Neuronal stem cell (in vitro differentiated cells): Measurements from ENCODE around the gene PLEKHG3.

ENCODE experiments used
- DNase-seq: peaks from one replicate; pipeline ENCODE4 v3.0.0-alpha.2; 2013; ENCODE audit warnings: low spot score
- H2AFZ ChIP-seq: one replicate; pipeline ENCODE4 v1.6.1; 2013; ENCODE audit warnings: mild to moderate bottlenecking, low read length, inconsistent platforms
- H2AK5ac ChIP-seq: 2 replicates; pipeline ENCODE4 v1.6.1; 2013; ENCODE audit warnings: low read depth, mild to moderate bottlenecking, inconsistent platforms, low read length, moderate library complexity, mixed read lengths
- H2BK120ac ChIP-seq: 2 replicates; pipeline ENCODE4 v1.6.1; 2013; ENCODE audit warnings: low read depth, mild to moderate bottlenecking, inconsistent platforms, low read length, moderate library complexity, mixed read lengths
- H2BK12ac ChIP-seq: one replicate; pipeline ENCODE4 v1.6.1; 2013; ENCODE audit warnings: low read length, inconsistent platforms
- H2BK15ac ChIP-seq: 2 replicates; pipeline ENCODE4 v1.6.1; 2013; ENCODE audit warnings: mild to moderate bottlenecking, low read length, inconsistent platforms, mixed read lengths
- H2BK5ac ChIP-seq: one replicate; pipeline ENCODE4 v1.6.1; 2013; ENCODE audit warnings: inconsistent platforms, mild to moderate bottlenecking, low read length, moderate library complexity
- H3K14ac ChIP-seq: one replicate; pipeline ENCODE4 v1.6.1; 2013; ENCODE audit warnings: low read length, inconsistent platforms
- H3K18ac ChIP-seq: 2 replicates; pipeline ENCODE4 v1.6.1; 2013; ENCODE audit warnings: low read length, inconsistent platforms
- H3K23ac ChIP-seq: 2 replicates; pipeline ENCODE4 v1.6.1; 2013; ENCODE audit warnings: low read depth, mild to moderate bottlenecking, mixed read lengths, low read length, inconsistent platforms; ENCODE audit not compliant: poor library complexity
- H3K27ac ChIP-seq: replicated peaks from 3 replicates; pipeline ENCODE4 v1.5.1; 2013; ENCODE audit warnings: low read length, inconsistent platforms
- H3K27me3 ChIP-seq, 3 experiments: 2 replicates each; pipeline ENCODE4 v1.6.1; 2013; ENCODE audit warnings: low read length in 3 of 3, mild to moderate bottlenecking in 2 of 3, inconsistent platforms in 1 of 3, low read depth in 1 of 3, mixed read lengths in 1 of 3, moderate library complexity in 1 of 3; ENCODE audit not compliant: control insufficient read depth in 3 of 3, insufficient read depth in 3 of 3
- H3K36me3 ChIP-seq, 2 donors: replicated peaks in 1 of 2; 2 replicates each; pipeline ENCODE4 v1.6.1; 2013; ENCODE audit warnings: low read length in 2 of 2; ENCODE audit not compliant: control insufficient read depth in 2 of 2, insufficient read depth in 2 of 2
- H3K4ac ChIP-seq: 2 replicates; pipeline ENCODE4 v1.6.1; 2013; ENCODE audit warnings: inconsistent platforms, mild to moderate bottlenecking, low read length, moderate library complexity
- H3K4me1 ChIP-seq, 2 donors: 1 replicate in 1 of 2; 2 replicates in 1 of 2; pipeline ENCODE4 v1.6.1; 2013; ENCODE audit warnings: low read length in 2 of 2, low read depth in 1 of 2; ENCODE audit not compliant: control insufficient read depth in 2 of 2, insufficient read depth in 1 of 2
- H3K4me2 ChIP-seq: one replicate; pipeline ENCODE4 v1.6.1; 2013; ENCODE audit warnings: mild to moderate bottlenecking, low read length, inconsistent platforms; ENCODE audit not compliant: insufficient read depth, poor library complexity, severe bottlenecking
- H3K4me3 ChIP-seq, 2 donors: 2 replicates each; pipeline ENCODE4 v1.5.1; 2013; ENCODE audit warnings: low read length in 2 of 2, mild to moderate bottlenecking in 2 of 2, inconsistent platforms in 1 of 2, moderate library complexity in 1 of 2
- H3K79me1 ChIP-seq: one replicate; pipeline ENCODE4 v1.6.1; 2013; ENCODE audit warnings: low read depth, mild to moderate bottlenecking, inconsistent platforms, low read length, moderate library complexity
- H3K9ac ChIP-seq: one replicate; pipeline ENCODE4 v1.6.1; 2013; ENCODE audit warnings: mild to moderate bottlenecking, low read depth, low read length, inconsistent platforms; ENCODE audit not compliant: poor library complexity
- H3K9me3 ChIP-seq, 2 donors: replicated peaks in 1 of 2; 2 replicates each; pipeline versions ENCODE3 to v1.6.1; 2013; ENCODE audit warnings: low read length in 2 of 2, mild to moderate bottlenecking in 2 of 2, inconsistent platforms in 1 of 2, low read depth in 1 of 2, mixed read lengths in 1 of 2, moderate library complexity in 1 of 2; ENCODE audit not compliant: control insufficient read depth in 2 of 2, insufficient read depth in 1 of 2
- H4K8ac ChIP-seq: one replicate; pipeline ENCODE4 v1.6.1; 2013; ENCODE audit warnings: low read depth, mild to moderate bottlenecking, inconsistent platforms, low read length, moderate library complexity
- H4K91ac ChIP-seq: one replicate; pipeline ENCODE4 v1.6.1; 2013; ENCODE audit warnings: low read length, low read depth, mild to moderate bottlenecking, inconsistent platforms; ENCODE audit not compliant: poor library complexity
- WGBS, 2 donors: extraction: QIAGEN DNeasy Blood & Tissue Kit; methylation state at CpG; one replicate each; pipeline ENCODE4 v1.1.7; 2013; ENCODE audit warnings: missing lambda C conversion rate in 2 of 2, mixed read lengths in 1 of 2; ENCODE audit not compliant: insufficient read length in 2 of 2, insufficient replicate concordance in 1 of 2; ENCODE audit errors: extremely low coverage in 2 of 2; 5-methylcytosine and 5-hydroxymethylcytosine counted together

PLEKHG3 gene

DNA sequence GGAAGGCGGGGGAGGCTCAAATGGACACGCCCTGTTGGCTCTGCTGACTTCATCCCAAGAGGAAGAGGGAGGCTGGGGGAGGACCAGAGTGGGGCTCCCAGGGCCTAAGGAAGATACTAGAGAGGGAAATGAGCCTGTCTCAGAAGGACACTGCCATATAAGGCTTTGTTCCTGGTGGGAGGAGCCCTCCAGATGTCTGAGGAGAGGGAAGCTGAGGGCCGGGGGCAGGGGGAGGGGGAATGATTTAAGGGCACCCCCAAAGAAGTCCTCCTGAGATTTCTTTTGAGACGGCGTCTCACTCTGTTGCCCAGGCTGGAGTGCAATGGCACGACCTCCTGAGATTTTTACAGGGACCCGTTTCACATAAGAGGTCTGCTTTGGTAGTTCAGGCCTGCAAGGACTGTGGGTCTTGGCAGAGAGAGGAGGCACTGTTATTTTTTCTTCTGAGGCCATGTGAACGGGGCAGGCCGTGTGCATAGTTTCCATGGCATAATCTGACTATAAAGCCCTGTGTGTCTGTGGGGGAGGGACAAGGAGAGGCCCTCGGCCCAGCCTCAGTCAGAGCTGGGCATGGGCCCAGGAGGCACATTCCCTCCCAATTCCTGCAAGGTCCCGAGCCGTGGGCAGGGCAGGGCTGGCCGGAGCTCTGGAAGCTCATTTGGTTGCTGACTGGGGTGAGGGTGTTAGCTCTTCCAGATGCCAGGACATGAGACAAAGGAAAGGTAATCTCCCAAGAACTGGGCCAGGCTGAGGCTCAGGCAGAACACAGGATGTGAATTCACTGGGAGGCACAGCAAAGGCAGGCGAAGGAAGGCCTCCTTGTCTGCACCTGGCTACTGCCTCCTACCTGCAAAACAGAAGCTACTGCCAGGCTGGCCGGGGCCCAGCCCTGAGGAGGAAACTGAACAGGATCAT, 22.2 kb upstream of the PLEKHG3 start:
- no peaks in the 10 kb centered on the region for H3K79me1 ChIP-seq
- H2BK120ac ChIP-seq: no peak overlapping the region
- H2AFZ ChIP-seq: peak overlapping the region; percentile 23
- no peak overlapping the region for H2BK5ac ChIP-seq
- peaks cover 0 to 18% (median 2%) of the 10 kb centered on the region in 3 experiments for H3K27me3 ChIP-seq
- H2BK12ac ChIP-seq: no peak overlapping the region
- peak overlapping the region; percentile 25 for H2AK5ac ChIP-seq
- no peak overlapping the region for H3K4ac ChIP-seq
- no peak overlapping the region for H4K91ac ChIP-seq
- no peak overlapping the region for H3K23ac ChIP-seq
- H3K4me3 ChIP-seq: no peak overlapping the region
- H2BK15ac ChIP-seq: peak overlapping the region; percentile 87
- H3K14ac ChIP-seq: no peak overlapping the region
- no peak for DNase-seq
- peak overlapping the region; percentile 77 for H4K8ac ChIP-seq
- H3K36me3 ChIP-seq: no peaks in the 10 kb centered on the region
- H3K18ac ChIP-seq: peak overlapping the region; percentile 76
- H3K4me2 ChIP-seq: no peak overlapping the region
- peak overlapping the region; percentile 1 for H3K9ac ChIP-seq
- peaks cover 0 to 20% of the 10 kb centered on the region in 2 donors for H3K4me1 ChIP-seq
- WGBS, 2 donors: no CpG with 5 or more reads among the region's 15 CpGs
- peak overlapping the region; percentile 7 for H3K27ac ChIP-seq
- H3K9me3 ChIP-seq: no peaks in the 10 kb centered on the region

DNA sequence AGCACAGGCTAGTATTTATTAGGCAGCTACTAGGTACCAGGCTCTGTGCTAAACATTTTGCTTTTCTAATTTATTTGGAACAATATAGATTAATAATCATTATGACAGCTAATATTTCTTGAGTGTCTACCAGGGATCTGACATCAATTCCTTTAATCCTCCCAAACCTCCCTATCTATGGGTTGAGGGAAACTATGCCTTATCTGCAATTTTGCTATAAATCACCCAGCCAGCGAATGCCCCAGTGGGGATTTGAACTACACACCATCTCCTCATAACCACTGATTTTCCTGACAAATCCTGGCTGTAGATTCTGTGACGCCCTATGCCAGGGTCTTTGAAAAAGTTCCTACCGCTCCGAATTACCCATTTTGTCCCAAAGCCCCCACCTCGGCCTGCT, 21.4 kb upstream of the PLEKHG3 start:
- no peak overlapping the region for H4K8ac ChIP-seq
- H3K14ac ChIP-seq: no peak overlapping the region
- no peak overlapping the region for H2BK120ac ChIP-seq
- H3K4ac ChIP-seq: no peak overlapping the region
- H3K4me3 ChIP-seq: no peak overlapping the region
- H3K4me1 ChIP-seq: peaks cover 0 to 20% of the 10 kb centered on the region in 2 donors
- no peak overlapping the region for H3K4me2 ChIP-seq
- DNase-seq: no peak
- no peak overlapping the region for H3K18ac ChIP-seq
- no peaks in the 10 kb centered on the region for H3K79me1 ChIP-seq
- WGBS, 2 donors: no CpG with 5 or more reads among the region's 5 CpGs
- no peak overlapping the region for H4K91ac ChIP-seq
- no peak overlapping the region for H3K27ac ChIP-seq
- no peaks in the 10 kb centered on the region for H3K9me3 ChIP-seq
- H2AFZ ChIP-seq: peak overlapping the region; percentile 45
- H2AK5ac ChIP-seq: no peak overlapping the region
- H3K23ac ChIP-seq: no peak overlapping the region
- peak overlapping the region; percentile 5 for H2BK12ac ChIP-seq
- H3K9ac ChIP-seq: no peak overlapping the region
- H3K27me3 ChIP-seq: peaks cover 0 to 18% (median 0%) of the 10 kb centered on the region in 3 experiments
- no peak overlapping the region for H2BK15ac ChIP-seq
- H3K36me3 ChIP-seq: no peaks in the 10 kb centered on the region
- H2BK5ac ChIP-seq: no peak overlapping the region

DNA sequence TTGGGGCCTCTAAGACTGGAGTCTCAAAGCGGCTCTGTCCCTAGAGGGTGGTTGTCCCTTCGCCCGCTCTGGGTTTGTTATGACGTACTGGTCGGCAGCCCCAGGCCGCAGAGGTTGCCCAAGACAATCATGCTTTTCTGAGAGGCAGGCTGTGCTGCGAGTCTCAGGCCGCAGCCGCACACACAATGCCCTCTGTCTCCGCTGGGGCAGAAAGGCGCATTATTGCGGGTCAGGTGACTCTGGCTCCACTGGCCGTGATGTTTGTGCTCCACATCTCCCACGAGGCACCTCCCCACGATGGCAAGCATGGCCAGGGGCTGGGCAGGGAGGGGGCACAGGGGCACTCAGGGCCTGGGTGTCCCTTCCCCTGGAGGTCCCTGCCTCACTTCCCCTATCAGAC, 21.0 kb upstream of the PLEKHG3 start:
- no peak for DNase-seq
- no peak overlapping the region for H3K4me3 ChIP-seq
- H3K14ac ChIP-seq: no peak overlapping the region
- peak overlapping the region; percentile 39 for H3K18ac ChIP-seq
- H3K23ac ChIP-seq: no peak overlapping the region
- no peak overlapping the region for H2BK120ac ChIP-seq
- peak overlapping the region; percentile 5 for H2BK12ac ChIP-seq
- H2BK15ac ChIP-seq: peak overlapping the region; percentile 52
- no peak overlapping the region for H4K91ac ChIP-seq
- no peak overlapping the region for H2BK5ac ChIP-seq
- no peaks in the 10 kb centered on the region for H3K36me3 ChIP-seq
- H3K4me2 ChIP-seq: no peak overlapping the region
- H3K4me1 ChIP-seq: peaks cover 0 to 20% of the 10 kb centered on the region in 2 donors
- no peaks in the 10 kb centered on the region for H3K79me1 ChIP-seq
- no peak overlapping the region for H4K8ac ChIP-seq
- H2AK5ac ChIP-seq: no peak overlapping the region
- H3K9me3 ChIP-seq: no peaks in the 10 kb centered on the region
- no CpG with 5 or more reads among the region's 15 CpGs for WGBS, 2 donors
- no peak overlapping the region for H3K4ac ChIP-seq
- H3K27me3 ChIP-seq: peaks cover 0 to 21% (median 1%) of the 10 kb centered on the region in 3 experiments
- H3K27ac ChIP-seq: no peak overlapping the region
- no peak overlapping the region for H3K9ac ChIP-seq
- H2AFZ ChIP-seq: peak overlapping the region; percentile 45

DNA sequence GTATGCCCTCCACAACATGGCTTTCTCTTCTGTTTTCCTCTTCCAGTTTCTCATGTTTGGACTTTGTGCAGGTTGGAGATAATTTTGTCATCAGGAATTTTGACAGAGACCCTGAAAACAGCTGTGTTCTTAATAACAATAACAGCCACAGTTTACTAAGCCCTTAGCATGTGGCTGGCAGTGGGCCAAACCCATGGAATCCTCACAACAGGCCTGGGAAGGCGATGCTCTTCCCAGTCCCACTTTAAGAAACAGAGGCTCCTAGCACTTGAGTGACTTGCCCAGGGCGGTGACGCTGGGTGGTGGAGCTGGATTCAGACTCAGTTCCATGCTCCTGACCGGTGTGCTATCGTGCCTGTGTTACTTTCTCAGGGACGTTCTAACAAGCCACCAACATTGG, 20.1 kb upstream of the PLEKHG3 start:
- no peak overlapping the region for H2BK120ac ChIP-seq
- no peak overlapping the region for H2AFZ ChIP-seq
- H3K79me1 ChIP-seq: no peaks in the 10 kb centered on the region
- H2AK5ac ChIP-seq: no peak overlapping the region
- no peak overlapping the region for H3K27ac ChIP-seq
- H2BK15ac ChIP-seq: no peak overlapping the region
- no peak overlapping the region for H4K8ac ChIP-seq
- H3K4me1 ChIP-seq: peaks cover 0 to 20% of the 10 kb centered on the region in 2 donors
- no CpG with 5 or more reads among the region's 6 CpGs for WGBS, 2 donors
- no peaks in the 10 kb centered on the region for H3K9me3 ChIP-seq
- no peak overlapping the region for H3K9ac ChIP-seq
- peaks cover 0 to 29% (median 3%) of the 10 kb centered on the region in 3 experiments for H3K27me3 ChIP-seq
- H2BK5ac ChIP-seq: no peak overlapping the region
- no peaks in the 10 kb centered on the region for H3K36me3 ChIP-seq
- no peak overlapping the region for H3K4ac ChIP-seq
- H3K18ac ChIP-seq: no peak overlapping the region
- no peak overlapping the region for H3K4me2 ChIP-seq
- no peak for DNase-seq
- no peak overlapping the region for H3K14ac ChIP-seq
- no peak overlapping the region for H3K4me3 ChIP-seq
- no peak overlapping the region for H2BK12ac ChIP-seq
- H3K23ac ChIP-seq: no peak overlapping the region
- H4K91ac ChIP-seq: no peak overlapping the region
